Activated CD4-positive, CD25-positive, alpha-beta regulatory T cell treated with anti-CD3 and anti-CD28 coated beads, Interleukin-2, amount 50 U/mL, for 24 hours (primary cell): ENCODE data around the gene C2.
"Not testable (repeated sequence)": the region's sequence is repeated elsewhere in the genome, so short reads cannot be mapped to it uniquely, and the experiment has no call there.

Experiments
- ATAC-seq, 2 donors: fragments of 150-1000 bp; cut with Tn5 transposase; one replicate each; pipeline ENCODE4 v1.10.0; 2021; ENCODE audit warnings: mild to moderate bottlenecking in 1 of 2, moderate library complexity in 1 of 2

C2 gene

GRCh38 chr6:31927863-31928671, 550 bp downstream of the C2 start:
- no peak for ATAC-seq

- no peak for ATAC-seq
Measured at GRCh38 chr6:31928672-31928939, 1.1 kb downstream of the C2 start.

GRCh38 chr6:31930962-31931361, 3.4 kb downstream of the C2 start:
- no peak for ATAC-seq

GRCh38 chr6:31932137-31932536, 4.6 kb downstream of the C2 start:
- ATAC-seq = not testable (repeated sequence)

GRCh38 chr6:31933537-31933936, 6.0 kb downstream of the C2 start:
- no peak for ATAC-seq

GRCh38 chr6:31935021-31935420, 7.5 kb downstream of the C2 start:
- ATAC-seq = no peak

- no peak for ATAC-seq
Measured at GRCh38 chr6:31935823-31936222, 8.3 kb downstream of the C2 start.

GRCh38 chr6:31940256-31940664, 12.7 kb downstream of the C2 start:
- no peak for ATAC-seq

- ATAC-seq = no peak
Measured at GRCh38 chr6:31943742-31944141, 16.2 kb downstream of the C2 start.

- no peak for ATAC-seq
Measured at GRCh38 chr6:31945154-31945506, 17.6 kb downstream of the C2 start.

GRCh38 chr6:31945507-31946369, 18.2 kb downstream of the C2 start, which contains the start of gene CFB:
CFB (plus strand) TSS chr6:31946095; CDS start chr6:31946222, 127 bp downstream.
- peak in 1 of 2 donors; percentile 14 for ATAC-seq

- ATAC-seq = no peak
Measured at GRCh38 chr6:31946370-31946885, 18.9 kb downstream of the C2 start.

- no peak for ATAC-seq
Measured at GRCh38 chr6:31947070-31947675, 19.7 kb downstream of the C2 start.

GRCh38 chr6:31947864-31948263, 20.3 kb downstream of the C2 start:
- no peak for ATAC-seq

- ATAC-seq = no peak
Measured at GRCh38 chr6:31948306-31948705, 20.8 kb downstream of the C2 start.

- no peak for ATAC-seq
Measured at GRCh38 chr6:31948753-31949413, 21.4 kb downstream of the C2 start.

GRCh38 chr6:31949926-31950548, 22.5 kb downstream of the C2 start:
- no peak for ATAC-seq

GRCh38 chr6:31952140-31952805, 24.8 kb downstream of the C2 start:
- peak; percentile 30 to 52 for ATAC-seq

GRCh38 chr6:31952890-31953289, 25.4 kb downstream of the C2 start:
- no peak for ATAC-seq

- ATAC-seq = no peak
Measured at GRCh38 chr6:31954511-31954910, 27.0 kb downstream of the C2 start.

- ATAC-seq = no peak
Measured at GRCh38 chr6:31956796-31957195, 29.3 kb downstream of the C2 start.

GRCh38 chr6:31958412-31958740, 30.9 kb downstream of the C2 start:
- ATAC-seq = no peak
